ENCODE data around the gene PDE4D.

DNA sequence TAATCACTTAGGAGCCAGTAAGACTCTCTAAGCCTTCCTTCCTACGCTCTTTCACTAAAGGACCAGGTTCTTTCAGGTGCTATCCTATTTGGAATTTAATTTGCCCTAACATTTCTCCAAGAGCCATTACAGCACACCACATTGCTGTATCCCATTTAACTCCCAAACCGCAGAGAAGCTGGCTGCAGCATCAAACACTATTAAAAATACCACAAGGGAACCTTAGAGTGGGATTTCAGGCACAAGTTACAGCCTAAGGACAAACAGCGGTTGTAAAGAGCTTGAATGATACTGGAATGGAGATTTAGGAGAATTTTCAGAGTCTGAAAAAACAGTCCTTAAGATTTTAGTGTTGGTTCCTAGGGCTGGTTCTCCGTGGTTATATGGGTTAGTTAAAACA lies 744.3 kb downstream of the PDE4D start:
- TF ChIP-seq, protein P1, sequence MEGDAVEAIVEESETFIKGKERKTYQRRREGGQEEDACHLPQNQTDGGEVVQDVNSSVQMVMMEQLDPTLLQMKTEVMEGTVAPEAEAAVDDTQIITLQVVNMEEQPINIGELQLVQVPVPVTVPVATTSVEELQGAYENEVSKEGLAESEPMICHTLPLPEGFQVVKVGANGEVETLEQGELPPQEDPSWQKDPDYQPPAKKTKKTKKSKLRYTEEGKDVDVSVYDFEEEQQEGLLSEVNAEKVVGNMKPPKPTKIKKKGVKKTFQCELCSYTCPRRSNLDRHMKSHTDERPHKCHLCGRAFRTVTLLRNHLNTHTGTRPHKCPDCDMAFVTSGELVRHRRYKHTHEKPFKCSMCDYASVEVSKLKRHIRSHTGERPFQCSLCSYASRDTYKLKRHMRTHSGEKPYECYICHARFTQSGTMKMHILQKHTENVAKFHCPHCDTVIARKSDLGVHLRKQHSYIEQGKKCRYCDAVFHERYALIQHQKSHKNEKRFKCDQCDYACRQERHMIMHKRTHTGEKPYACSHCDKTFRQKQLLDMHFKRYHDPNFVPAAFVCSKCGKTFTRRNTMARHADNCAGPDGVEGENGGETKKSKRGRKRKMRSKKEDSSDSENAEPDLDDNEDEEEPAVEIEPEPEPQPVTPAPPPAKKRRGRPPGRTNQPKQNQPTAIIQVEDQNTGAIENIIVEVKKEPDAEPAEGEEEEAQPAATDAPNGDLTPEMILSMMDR (IDR thresholded peaks at IDR 0.05): no peak
- TF ChIP-seq POLR2A (IDR thresholded peaks at IDR 0.05): no peak
